Sigmoid colon (tissue), 4 donors: ENCODE results near the gene RMRP.

Experiments
- EP300 ChIP-seq, 4 donors: sonication (generic); formaldehyde crosslinking; IDR thresholded peaks; one replicate each; pipeline ENCODE4 v1.6.1; 2017; ENCODE audit warnings: antibody characterized with exemption in 4 of 4
- POLR2A ChIP-seq, 2 donors: fragments of 450-650 bp; IDR thresholded peaks; one replicate each; pipeline ENCODE4 v1.6.1; 2016; ENCODE audit warnings: antibody characterized with exemption in 2 of 2, mild to moderate bottlenecking in 2 of 2, moderate library complexity in 2 of 2
- POLR2AphosphoS5 ChIP-seq, 4 donors: sonication (generic); formaldehyde crosslinking; IDR thresholded peaks; one replicate each; pipeline ENCODE4 v1.6.1; 2017; ENCODE audit warnings: antibody characterized with exemption in 4 of 4
- TF ChIP-seq, protein P1 (sequence below), 4 experiments: fragments of 450-650 bp in 3 of 4; fragments of 200-600 bp in 1 of 4; IDR thresholded peaks; one replicate each; pipeline ENCODE4 v1.5.1; 2016 to 2019; ENCODE audit warnings: antibody characterized with exemption in 4 of 4, mild to moderate bottlenecking in 3 of 4, moderate library complexity in 2 of 4

DNA sequence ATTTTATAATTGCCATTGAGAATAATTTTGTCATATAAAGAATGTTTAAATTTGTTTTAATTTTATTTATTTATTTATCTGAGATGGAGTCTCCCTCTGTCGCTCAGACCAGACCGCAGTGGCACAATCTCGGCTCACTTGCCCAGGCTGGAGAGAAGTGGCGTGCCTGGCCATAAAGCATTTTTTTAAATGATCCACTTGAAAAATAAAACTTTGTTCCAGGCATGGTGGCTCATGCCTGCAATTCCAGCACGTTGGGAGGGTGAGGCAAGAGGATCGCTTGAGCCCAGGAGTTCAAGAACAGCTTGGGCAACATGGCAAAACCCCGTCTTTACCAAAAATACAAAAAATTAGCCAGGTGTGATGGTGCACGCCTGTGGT is 5.0 kb downstream of the RMRP start:
- TF ChIP-seq, protein P1, sequence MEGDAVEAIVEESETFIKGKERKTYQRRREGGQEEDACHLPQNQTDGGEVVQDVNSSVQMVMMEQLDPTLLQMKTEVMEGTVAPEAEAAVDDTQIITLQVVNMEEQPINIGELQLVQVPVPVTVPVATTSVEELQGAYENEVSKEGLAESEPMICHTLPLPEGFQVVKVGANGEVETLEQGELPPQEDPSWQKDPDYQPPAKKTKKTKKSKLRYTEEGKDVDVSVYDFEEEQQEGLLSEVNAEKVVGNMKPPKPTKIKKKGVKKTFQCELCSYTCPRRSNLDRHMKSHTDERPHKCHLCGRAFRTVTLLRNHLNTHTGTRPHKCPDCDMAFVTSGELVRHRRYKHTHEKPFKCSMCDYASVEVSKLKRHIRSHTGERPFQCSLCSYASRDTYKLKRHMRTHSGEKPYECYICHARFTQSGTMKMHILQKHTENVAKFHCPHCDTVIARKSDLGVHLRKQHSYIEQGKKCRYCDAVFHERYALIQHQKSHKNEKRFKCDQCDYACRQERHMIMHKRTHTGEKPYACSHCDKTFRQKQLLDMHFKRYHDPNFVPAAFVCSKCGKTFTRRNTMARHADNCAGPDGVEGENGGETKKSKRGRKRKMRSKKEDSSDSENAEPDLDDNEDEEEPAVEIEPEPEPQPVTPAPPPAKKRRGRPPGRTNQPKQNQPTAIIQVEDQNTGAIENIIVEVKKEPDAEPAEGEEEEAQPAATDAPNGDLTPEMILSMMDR (IDR thresholded peaks at IDR 0.05) = no peak
- TF ChIP-seq POLR2AphosphoS5 (IDR thresholded peaks at IDR 0.05) = no peak
- TF ChIP-seq POLR2A (IDR thresholded peaks at IDR 0.05) = no peak
- no peak for TF ChIP-seq EP300 (IDR thresholded peaks at IDR 0.05)
